ENCODE results near the gene STMP1.

Gene STMP1

DNA sequence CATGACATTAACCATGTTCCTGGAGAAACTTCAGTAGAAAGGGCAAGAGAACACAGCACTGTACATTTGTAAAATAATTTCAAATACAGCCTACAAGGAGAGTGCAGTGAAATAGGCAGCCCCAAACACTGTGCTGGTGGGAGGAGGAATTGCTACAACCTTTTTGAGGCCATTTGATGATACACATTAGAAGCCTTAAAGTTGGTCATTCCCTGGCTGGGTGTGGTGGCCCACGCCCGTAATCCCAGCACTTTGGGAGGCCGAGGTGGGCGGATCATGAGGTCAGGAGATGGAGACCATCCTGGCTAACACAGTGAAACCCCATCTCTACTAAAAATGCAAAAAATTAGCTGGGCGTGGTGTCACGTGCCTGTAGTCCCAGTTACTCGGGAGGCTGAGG, 30.3 kb downstream of the STMP1 start:
- in situ Hi-C loops (cut with HindIII; ENCODE audit: low sequenced_read_pairs), result loop anchor here (5.0 kb wide), 2 partner anchors 35 to 50 kb away; no protein-coding TSS in a partner anchor

DNA sequence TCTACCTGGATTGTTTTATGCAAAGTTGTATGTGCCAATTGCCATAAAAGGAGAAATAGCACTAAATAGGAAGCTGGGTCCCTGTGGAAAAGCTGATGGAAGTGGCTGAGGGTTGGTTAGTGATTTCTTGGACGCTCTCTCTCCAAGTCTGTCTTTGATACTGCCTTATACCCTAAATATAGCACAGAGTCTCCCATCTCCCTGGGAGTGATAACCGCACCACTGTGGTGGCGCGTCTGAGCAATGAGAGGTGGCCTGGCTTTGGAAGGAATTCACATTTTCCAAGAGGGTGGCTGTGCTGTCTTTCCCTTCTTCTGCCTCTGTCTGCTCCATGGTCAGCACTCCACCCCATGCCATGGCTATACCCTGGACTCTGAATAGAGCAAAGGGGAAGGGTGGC, 31.2 kb downstream of the STMP1 start:
- in situ Hi-C loops (cut with HindIII; ENCODE audit: low sequenced_read_pairs), result loop anchor here (5.0 kb wide), 2 partner anchors 36 to 49 kb away; no protein-coding TSS in a partner anchor

DNA sequence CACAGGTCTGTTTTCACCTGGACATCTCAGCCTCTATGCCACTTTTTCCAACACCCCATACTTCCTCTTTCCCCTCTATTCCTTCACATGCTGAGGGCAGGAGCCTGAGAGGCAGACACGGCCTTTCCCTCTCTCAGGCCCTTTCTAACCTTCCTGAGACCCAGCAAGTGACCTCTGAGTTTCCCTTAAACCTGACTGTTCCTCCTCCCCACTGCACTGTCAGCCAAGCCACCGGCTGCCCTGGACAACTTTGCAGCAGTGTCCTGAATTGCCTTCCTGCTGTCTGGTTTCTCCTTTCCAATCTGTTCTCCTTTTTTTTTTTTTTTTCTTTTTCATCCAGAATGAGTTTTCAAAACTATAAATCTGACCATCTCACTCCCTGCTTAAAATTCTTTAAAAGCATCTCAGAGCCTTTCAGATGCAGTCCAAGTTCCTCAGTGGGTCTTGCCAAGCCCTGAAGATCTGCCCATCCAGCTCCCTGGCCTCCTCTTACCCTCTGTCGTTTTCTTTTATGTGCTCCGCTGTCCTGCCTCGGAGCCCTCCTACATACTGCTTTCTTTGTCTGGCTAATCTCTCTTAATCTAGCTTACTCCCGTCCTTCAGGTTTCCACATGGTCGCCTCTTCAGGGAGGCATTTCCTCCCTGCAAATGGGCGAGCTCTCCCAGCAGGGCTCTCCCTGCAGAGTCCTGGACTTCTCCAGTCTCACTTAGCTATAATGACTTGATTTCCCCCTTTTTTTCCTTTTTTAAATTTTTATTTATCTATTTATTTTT, 35.1 kb downstream of the STMP1 start:
- in situ Hi-C loops (cut with HindIII; ENCODE audit: low sequenced_read_pairs), result no loop called here

DNA sequence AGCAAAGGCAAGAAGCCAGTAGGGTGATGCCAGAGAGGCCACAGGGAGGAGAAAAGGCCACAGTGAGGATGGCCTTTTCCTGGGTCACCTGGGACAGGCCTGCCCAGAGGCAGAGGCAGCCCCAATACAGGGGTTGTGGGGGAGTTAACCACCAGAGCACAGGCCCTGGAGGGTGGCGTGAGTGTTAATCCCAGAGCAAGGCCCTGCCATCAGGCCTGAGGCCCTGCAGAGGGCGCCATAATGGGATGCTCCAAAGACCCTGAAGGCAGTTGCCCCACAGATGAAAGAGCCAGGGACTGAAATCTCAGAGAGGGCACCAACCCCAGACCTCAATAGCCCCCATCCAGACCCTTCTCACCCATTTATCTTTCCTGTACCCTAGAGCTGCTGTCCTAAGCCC, 41.8 kb downstream of the STMP1 start:
- in situ Hi-C loops (cut with HindIII; ENCODE audit: low sequenced_read_pairs), result no loop called here

DNA sequence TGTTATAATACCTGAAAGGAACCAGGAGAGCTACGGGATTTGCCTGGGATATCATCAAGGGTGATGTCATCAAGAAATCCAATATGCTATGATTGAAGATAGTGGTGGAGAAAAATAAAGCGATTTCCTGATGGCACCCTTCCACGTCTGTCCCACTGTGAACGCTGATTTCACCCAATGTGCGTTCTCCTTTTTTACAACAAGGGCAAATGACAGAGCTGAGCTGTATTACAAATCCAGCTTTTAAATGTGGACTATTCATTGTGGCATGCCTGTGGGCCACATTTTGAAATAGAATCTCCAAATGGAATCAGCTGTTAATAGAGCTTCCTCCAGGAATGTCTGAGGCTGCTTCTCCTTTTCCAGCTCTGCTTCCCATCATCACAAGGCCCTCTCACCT, 42.4 kb downstream of the STMP1 start:
- in situ Hi-C loops (cut with HindIII; ENCODE audit: low sequenced_read_pairs), result no loop called here

DNA sequence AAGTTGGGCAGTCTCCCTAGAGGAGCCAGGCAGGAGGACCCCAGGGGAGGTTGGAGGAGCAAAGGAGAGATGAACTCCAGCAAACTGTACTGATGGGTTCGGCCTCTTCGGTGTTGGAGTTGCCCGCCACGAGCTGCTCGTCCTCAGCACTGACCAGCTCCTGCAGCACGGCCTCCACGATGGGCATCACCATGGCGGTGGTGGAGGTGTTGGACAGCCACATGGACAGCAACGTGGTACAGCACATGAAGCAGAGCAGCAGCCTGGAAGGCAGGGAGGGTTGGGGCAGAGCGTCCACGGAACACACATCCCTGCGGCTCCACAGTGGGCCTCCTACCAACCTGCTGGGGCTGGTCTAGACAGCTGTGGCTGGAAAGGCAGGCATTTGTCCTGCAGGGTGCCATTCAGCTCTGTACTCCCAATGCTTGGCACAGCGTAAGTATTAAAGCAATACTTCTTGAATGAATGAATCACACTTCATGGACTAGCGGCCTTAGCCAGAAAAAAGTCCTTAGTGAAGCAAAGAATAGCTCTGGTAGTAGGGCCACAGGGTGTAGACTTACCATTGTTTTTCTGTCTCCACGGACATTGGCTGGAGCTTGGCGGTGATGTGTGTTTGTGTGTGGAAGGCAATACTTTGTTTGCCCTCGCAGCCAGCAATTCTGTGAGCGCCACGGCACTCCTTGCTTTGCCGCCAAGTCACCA, 43.9 kb downstream of the STMP1 start:
- in situ Hi-C loops (cut with HindIII; ENCODE audit: low sequenced_read_pairs), result no loop called here

DNA sequence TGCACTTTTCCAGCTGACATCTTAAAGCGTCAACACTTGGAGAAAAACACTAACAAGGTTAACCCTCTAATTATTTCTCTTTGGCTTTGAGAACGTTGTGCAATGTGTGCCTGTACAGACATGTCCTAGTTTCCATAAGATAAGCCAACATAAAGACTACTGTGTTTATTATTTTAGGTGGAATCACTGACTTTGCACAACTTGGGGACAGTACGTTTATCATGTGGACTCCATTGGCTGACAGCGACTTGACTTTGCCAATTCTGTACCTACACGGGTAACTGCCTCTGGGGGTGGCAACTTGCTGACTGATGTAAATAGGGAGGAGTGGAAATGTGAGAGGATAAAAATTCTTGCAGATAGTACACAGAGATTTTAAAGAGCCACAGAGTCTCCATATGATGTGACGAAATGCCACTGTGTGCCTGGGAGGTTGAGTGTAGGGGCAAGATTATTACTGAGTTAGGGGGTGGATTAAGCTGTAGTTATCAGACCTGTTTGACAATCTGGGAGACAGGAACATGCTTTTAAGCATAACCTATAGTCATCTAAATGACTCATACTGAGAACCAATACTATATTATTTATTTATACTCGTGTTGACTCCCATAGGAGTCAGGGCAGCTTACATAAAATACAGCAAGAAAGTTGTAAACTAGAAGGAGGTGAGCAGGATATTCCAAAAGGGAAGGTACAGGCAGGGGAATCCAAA, 44.7 kb downstream of the STMP1 start:
- in situ Hi-C loops (cut with HindIII; ENCODE audit: low sequenced_read_pairs), result no loop called here

DNA sequence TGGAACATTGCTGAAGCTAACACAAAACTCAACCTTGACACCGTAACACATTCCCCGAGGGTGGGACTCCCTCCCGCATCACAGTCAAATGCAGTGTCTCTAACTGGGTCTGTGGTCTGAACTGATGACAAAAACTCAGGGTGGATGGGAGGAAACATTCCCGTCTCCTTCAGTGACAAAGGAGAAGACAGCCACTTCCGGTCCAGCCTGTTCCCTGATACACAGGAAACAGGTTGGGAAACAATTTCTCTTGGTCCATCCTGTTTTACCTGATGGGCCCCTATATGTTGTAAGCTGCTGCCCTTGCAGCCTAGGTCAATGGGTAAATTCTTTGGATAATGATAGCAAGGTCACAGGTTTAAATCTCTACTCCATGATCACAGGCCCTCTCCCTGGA, 45.3 kb downstream of the STMP1 start:
- in situ Hi-C loops (cut with HindIII; ENCODE audit: low sequenced_read_pairs), result no loop called here

DNA sequence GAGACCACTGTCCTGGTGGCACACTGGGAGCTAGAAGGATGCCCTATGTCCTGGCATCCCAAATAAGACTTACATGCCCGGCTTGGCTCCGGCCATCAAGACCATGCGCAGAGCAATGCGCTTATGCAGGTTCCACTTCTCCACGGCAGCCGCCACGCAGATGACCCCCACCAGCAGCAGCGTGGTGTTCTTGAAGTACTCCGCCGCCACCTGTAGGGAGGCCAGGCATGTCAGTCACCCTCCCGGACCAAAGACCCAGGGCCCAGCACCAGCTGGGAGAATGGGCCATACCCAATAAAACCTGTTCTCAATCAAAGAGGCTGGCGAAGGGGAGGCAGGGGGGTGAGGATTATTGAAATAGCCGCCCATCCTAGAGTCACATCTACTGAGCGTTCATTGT, 45.7 kb downstream of the STMP1 start:
- in situ Hi-C loops (cut with HindIII; ENCODE audit: low sequenced_read_pairs), result no loop called here

DNA sequence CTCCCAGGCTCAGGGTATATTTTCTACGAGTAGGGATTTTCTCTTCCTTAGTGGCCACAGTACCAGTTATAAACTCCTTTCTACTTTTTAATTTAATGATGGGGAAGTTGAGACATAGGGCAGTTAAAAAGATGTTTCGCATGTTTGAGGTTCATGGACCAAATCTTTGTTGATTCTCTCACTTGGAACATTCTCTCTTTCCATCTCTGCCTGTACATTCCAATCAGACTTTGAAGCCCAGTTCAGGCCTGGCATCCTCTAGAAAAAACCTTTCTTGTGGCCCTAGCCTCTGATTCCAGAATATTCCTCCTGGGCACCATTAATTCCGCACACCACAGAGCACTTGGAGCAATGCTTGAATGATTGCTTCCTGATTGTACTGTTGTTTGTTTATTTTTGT, 47.2 kb downstream of the STMP1 start:
- in situ Hi-C loops (cut with HindIII; ENCODE audit: low sequenced_read_pairs), result no loop called here

DNA sequence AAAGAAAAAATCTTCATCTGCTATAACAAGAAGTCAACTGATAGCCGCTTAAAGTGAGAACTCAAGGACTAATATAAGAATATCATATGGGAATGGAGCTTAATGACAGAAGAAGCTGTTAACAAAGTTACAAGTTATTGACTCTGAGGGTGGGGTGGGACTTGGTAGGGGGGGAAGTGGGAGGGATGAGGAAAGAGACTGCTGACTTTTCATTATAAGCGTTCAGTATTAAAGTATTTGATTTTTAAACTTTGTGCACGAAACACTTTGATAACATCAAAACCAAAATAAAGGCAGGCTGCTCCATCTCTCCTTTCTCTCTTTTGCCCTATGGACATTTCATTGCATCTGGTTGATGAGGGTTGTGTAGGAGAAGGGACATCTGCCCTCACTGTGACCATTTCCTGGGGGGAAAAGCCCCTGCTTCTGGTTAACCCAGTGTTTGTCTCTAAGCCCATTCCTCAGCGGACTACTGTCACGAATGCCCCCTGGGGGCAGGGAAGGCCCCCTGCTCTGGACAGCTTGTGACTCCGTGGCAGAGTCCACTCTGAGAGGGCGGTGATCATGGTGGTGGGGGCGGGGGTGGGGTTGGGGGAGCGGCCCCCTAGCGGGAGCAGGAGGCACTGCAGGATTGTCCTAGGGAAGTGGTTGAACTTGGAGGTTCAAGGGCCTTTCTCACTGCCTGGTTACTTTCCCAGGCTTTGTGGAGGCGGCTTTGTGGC, 48.3 kb downstream of the STMP1 start:
- in situ Hi-C loops (cut with HindIII; ENCODE audit: low sequenced_read_pairs), result no loop called here

DNA sequence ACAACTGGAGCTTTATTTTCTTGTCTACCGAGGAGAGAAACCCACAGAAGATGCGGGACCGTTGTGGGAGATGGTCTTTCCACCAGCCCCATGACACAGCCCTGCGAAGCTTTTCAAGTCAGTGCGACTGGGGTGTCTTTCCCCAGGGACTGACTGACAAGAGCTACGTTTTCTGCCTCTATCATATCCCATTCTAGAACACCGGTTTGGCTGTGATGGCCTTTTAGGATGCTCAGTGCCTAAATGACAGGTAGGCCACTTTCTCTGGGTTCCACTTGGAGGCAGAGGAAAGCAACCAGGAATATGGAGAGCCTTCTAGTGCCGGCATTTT, 48.8 kb downstream of the STMP1 start:
- in situ Hi-C loops (cut with HindIII; ENCODE audit: low sequenced_read_pairs), result no loop called here

DNA sequence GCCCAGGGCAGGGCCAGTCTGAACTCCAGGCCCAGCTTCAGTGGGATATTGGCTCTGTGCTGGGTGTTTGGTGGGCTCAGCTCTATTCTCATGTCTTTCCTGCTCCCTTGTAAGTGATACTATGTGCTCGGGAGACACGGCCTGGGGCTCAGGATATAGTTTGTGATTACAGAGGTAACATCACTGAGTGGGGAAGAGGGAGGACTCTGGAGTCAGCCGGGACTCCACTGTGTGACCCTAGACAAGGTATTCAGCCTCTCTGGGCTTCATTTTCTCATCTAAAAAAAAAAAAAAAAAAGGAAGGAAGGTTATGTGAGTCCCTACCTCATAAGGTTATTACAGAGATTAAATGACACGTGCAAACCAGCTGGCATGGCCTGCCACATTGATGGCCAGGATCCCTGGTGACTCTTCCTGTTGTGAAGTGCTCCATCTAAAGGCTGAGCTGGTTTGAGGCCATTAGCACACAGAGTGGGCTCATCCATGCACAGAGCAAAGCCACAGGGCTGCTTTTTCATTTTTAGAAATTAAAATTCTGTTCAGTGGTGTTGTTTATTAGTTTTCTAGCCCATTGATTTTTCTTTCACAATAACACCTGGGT, 50.0 kb downstream of the STMP1 start:
- in situ Hi-C loops (cut with HindIII; ENCODE audit: low sequenced_read_pairs), result no loop called here

DNA sequence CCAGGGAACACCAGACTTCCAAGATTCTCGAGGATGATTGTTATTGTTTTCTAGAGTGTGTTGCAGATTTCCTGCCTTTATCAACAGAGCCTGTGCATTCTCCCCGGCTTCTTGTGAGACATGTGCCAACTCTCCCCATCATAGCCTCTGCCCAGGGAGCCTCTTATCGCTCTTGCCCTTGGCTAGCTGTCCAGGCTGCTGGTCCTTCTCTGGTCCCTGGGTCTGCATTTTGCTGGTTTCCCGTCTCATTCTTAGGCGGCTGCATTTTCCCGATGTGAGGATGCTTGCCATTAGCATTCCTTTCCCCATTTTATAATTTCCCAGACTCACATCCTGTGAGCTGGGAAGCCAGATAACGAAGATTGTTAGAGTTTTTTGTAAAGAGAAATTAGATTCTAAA, 50.5 kb downstream of the STMP1 start:
- in situ Hi-C loops (cut with HindIII; ENCODE audit: low sequenced_read_pairs), result no loop called here

DNA sequence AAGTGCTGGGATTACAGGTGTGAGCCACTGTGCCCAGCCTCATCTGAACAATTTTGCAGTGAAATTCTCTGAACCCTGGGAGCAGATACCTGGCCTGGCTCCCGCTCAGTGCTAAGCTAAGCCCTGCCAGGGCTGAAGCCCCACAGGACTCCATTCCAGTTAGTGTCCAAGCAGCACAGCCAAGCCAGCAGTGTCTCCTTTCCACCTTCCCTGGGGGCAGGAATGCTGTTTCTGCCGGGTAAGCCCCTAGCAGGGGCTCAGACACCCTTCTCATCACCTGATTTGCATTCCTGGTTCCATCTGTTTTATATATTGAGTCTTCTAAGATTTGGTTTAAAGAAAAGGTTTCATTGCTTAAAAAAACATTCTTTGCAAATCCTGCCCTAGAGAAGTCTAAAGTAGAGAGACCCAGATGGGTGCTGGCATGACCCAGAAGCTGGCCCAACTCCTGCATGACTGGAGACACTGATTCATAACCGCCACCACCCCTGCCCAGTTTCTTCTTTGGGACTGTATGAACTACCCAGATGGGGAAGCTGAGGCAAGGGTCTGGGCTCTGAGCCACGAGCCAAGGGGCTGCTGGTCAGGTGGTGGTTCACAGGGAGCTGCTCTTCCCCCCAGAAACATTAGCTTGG, 51.6 kb downstream of the STMP1 start:
- in situ Hi-C loops (cut with HindIII; ENCODE audit: low sequenced_read_pairs), result no loop called here

DNA sequence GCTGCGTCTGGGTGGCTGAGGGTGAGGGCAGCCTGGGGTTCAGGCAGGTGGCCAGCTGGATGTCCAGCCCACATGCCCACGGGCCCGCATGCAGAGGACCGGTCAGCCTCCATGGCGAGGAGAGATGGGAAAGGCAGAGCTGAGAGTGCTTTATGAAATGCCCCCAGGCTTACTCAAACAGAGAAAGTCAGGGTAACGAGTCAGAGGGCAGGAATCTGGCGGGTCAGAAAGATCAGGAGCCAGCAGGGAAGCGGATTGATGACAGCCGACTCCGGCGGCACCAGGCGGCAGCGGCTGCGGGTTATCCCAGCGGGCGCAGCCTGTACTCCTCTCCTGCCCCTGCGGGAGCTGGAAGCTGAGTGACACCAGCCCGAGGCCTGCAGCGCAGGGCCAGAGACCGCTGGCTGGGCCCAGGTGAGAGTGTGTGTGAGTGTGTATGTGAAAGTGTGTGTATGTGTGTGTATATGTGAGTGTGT, 52.3 kb downstream of the STMP1 start:
- in situ Hi-C loops (cut with HindIII; ENCODE audit: low sequenced_read_pairs), result no loop called here

DNA sequence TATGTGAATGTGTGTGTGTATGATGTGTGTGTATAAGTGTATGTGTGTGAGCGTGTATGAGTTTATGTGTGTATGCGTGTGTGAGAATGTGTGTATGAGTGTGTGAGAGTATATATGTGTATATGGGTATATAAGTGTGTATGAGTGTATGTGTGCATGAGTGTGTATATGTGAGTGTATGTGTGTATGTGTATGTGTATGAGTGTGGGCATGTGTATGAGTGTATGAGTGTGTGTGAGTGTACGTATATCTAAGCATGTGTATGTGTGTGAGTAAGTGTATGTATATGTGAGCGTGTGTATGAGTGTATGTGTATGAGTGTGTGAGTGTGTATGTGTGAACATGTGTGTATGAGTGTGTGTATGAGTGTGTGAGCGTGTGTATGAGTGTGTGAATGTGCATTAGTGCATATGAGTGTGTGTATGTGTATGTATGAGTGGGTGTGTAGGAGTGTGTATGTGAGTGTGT, 52.8 kb downstream of the STMP1 start:
- in situ Hi-C loops (cut with HindIII; ENCODE audit: low sequenced_read_pairs), result no loop called here

DNA sequence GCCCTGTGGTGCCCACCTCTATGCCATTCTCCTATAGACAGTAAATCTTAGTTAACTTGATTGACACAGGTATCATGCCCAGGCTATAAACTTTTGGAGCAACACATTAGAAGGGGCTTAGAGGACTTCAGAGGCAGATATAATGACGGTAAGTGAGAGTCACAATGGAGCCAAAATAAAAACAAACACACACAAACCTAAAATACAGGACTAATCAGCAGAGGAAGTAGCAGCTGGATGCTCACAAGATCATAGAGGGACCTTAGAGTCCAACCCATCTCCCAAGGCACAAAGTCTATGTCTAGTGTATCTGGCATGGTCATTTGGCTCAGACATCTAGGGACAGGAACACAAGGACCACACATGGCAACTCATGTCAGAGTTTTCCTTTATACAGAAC, 53.4 kb downstream of the STMP1 start:
- in situ Hi-C loops (cut with HindIII; ENCODE audit: low sequenced_read_pairs), result no loop called here

DNA sequence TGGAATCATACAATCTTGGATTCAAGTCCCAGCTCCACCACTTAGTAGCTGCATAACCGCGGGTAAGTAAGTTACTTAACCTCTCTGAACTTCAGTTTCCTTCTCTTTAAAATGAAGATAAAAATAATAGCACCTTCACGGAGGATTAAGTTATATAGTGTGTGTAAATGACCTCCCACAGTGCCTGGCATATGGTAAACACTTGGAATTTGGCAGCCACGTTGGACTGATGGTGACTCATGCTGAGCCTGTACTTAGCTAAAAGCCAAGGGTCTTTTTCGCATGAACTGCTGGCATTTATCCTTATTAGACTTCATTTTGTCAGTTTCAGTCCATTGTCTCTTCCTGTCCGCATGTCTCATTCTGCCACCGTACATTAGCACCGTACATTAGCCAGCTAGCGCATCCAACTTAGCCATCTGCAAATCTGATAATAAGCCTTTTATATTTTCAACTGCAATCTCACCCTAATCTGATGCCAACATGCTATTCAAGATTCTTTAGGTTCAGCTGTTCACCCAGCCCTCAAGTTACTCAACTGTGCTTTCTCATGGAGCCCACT, 54.4 kb downstream of the STMP1 start:
- in situ Hi-C loops (cut with HindIII; ENCODE audit: low sequenced_read_pairs), result no loop called here

DNA sequence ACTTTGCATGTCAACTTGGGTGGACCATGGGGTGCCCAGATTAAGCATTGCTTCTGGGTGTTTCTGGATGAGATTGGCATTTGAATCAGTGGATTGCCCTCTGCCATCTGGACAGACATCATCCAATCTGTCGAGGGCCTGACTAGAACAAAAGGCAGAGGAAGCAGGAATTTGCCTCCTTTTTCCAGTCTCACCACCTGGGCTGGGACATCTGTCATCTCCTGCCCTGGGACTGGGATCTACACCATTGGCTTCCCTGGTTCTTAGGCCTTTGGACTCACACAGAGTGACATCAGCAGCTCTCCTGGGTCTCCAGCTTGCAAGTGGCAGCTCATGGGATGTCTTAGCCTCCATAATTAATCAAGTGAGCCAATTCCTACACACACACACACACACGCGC, 55.4 kb downstream of the STMP1 start:
- in situ Hi-C loops (cut with HindIII; ENCODE audit: low sequenced_read_pairs), result no loop called here

Data from endothelial cell of hepatic sinusoid (primary cell).